ENCODE measurements around the gene CRHR1.

The CRHR1 gene

GRCh38 chr17:45790296-45790922 is 6.3 kb downstream of the CRHR1 start:
- peak in 1 of 3 experiments; percentile 22 for DNase-seq

GRCh38 chr17:45791041-45791582 is 7.0 kb downstream of the CRHR1 start:
- no peak for DNase-seq

- DNase-seq, result peak in 2 of 3 experiments; percentile 44 to 73
These were observed 7.8 kb downstream of the CRHR1 start for GRCh38 chr17:45791935-45792334.

DNA sequence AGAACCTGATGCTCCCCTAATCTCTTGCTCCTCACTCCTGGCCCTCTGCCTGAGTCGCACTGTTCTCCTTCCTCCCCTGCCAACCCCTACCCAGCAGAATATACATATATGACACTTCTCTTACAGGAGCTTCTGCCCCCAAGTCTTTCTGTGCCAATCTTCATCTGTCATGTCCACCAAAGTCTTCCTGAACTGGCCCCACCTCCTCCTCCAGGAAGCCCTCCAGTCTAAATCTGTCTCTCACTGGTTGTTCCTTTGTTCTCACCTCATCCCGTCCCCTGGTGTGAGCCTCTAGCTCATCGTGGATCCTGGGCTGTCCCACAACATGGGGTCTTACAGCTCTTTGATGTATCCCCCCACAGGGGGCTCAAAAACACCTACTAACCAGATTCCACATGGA is 8.3 kb downstream of the CRHR1 start:
- DNase-seq, result no peak

- DNase-seq, result no peak
These were observed 9.1 kb downstream of the CRHR1 start for GRCh38 chr17:45792995-45793755.

DNA sequence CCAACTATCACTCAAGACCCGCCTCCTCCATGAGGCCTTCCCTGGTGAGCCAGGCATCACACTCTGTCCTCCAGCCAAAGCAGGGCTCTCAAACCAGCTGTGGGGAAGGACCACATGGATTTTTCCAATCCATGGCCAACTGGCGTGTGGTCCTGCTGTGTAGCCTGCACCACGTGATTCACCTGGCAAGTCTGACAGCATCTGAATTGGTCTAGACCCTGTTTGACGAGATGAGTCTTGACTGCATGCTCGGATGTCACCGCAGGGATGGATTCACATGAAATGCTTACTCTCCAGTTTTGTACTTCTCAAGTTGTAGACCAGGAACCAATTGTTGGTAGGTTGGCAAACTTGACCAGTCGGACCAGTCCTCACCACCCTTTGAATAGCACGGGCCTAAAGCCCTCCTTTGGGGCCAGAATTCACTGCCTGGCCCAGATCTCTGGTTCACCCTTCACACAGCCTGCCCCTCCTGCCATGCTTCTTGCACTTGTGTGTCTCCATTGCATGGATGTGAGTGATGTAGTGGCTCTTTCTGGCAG is 9.9 kb downstream of the CRHR1 start:
- DNase-seq, result no peak

- no peak for DNase-seq
These were observed 10.7 kb downstream of the CRHR1 start for GRCh38 chr17:45794840-45795239.

DNA sequence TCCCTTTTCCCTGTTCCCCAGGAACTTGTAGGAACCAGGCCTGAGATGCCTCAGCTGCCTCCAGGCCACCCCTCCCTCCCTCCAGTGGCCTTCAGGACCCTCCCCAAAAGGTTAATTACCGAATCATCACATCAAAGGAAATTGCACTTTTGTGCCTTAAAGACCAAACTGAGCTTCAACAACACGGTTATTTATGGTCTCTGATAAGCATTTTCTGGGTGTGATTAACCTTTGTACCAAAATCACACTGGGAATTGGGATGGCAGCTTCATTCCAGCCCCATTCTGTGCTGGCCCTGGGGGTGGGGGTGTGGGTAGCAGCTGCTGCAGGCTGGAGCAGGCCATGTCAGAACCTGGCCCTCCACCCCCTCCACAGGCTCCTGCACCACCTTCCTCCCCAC is 16.7 kb downstream of the CRHR1 start:
- DNase-seq, result no peak

- DNase-seq, result no peak
These were observed 17.3 kb downstream of the CRHR1 start for GRCh38 chr17:45801421-45801820.

- DNase-seq, result no peak
These were observed 24.7 kb downstream of the CRHR1 start for GRCh38 chr17:45808845-45809244.

- DNase-seq, result no peak
These were observed 25.4 kb downstream of the CRHR1 start for GRCh38 chr17:45809499-45809898.

DNA sequence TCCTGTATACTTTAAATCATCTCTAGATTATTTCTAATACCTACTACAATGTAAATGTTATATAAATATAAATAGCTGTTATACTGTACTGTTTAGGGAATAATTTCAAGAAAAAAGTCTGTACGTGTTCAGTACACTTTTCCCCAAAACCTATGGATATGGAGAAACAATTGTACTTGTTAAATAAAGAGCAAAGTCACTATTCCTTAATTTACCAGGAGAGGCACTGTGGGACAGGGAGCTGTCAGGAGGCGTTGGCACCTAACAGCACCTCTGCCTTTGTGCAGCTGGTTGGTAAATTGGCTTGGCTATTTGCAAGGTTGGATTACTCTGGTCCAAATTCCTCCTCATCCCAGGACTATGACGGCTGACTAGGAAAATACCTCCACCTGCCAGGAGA is 28.0 kb downstream of the CRHR1 start:
- DNase-seq, result no peak

GRCh38 chr17:45813048-45813725 is 29.1 kb downstream of the CRHR1 start:
- DNase-seq, result no peak

GRCh38 chr17:45814622-45815606 is 30.8 kb downstream of the CRHR1 start:
- DNase-seq, result no peak

DNA sequence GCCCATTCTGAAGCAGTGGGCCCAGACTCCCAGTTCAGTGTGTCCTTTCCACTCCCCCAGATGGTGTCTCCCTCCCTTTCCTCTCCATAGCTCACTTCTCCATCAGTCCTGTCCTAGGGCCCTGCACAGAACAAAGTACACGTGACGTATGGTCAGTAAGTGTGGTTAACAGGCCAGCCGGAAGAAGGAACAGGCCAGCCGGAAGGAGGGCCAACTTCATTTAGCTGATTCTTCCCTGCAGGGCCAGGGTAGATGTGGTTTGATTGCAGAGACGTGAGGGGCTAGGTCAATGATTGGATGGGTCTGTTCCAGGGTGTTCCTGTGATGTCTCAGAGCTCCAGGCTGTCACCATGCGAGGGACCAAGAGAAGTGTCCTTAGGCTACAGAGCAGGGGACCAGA is 31.6 kb downstream of the CRHR1 start:
- no peak for DNase-seq

GRCh38 chr17:45818041-45818440 is 33.9 kb downstream of the CRHR1 start:
- no peak for DNase-seq

DNA sequence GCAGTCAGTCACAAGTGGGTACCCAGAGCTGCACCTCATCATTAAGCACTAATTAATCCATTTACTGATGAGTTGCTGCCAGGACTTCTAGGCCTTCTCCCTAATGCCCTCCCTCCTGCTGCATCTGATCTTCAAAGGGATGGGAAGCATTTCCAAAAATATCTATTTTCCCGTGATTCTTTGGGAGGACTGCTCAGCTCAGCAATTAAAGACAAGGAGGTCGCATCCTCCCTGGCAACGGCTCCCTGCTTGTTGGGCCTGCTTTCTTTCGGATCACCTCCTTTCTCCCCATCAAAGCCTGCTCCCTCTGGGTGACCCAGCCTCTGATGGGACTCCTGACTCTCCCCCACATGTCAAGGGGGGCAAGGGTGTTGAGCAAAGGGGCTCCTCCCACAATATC is 34.6 kb downstream of the CRHR1 start:
- no peak for DNase-seq

- DNase-seq, result no peak
These were observed 35.5 kb downstream of the CRHR1 start for GRCh38 chr17:45819632-45820031.

GRCh38 chr17:45820052-45820780 is 36.1 kb downstream of the CRHR1 start:
- DNase-seq, result no peak

- DNase-seq, result no peak
These were observed 37.0 kb downstream of the CRHR1 start for GRCh38 chr17:45821147-45821546.

- DNase-seq, result no peak
These were observed 39.5 kb downstream of the CRHR1 start for GRCh38 chr17:45823598-45823997.

DNA sequence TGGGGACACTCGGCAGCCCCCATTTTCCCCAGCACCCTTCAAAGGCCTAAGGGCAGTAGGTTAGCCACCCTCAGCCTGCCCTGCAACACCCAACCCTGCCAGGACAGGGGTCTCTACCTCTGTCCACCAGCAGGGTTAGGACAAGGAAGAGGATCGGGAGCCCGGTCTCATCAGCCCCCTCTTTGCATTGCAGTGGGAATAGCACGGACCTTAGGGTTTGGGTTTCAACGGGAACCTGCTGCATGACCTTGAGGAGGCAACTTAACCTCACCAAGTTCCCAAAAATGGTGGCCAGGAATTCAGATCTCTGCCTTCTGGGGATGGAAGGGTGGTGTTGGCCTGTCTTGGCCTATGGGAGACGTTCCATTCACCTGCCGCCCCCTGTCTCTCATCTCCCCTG is 40.4 kb downstream of the CRHR1 start:
- DNase-seq, result no peak
